NCI-H1694 treated with DMSO at 0.1 percent for 48 hours (cell line): ENCODE results near the gene SLC13A5.
"Not testable (repeated sequence)": the region's sequence is repeated elsewhere in the genome, so short reads cannot be mapped to it uniquely, and the experiment has no call there.

ENCODE experiments used
- DNase-seq: peaks from one replicate; lab custom pipeline; 2025; lab: John Stamatoyannopoulos, UW

The SLC13A5 gene

DNA sequence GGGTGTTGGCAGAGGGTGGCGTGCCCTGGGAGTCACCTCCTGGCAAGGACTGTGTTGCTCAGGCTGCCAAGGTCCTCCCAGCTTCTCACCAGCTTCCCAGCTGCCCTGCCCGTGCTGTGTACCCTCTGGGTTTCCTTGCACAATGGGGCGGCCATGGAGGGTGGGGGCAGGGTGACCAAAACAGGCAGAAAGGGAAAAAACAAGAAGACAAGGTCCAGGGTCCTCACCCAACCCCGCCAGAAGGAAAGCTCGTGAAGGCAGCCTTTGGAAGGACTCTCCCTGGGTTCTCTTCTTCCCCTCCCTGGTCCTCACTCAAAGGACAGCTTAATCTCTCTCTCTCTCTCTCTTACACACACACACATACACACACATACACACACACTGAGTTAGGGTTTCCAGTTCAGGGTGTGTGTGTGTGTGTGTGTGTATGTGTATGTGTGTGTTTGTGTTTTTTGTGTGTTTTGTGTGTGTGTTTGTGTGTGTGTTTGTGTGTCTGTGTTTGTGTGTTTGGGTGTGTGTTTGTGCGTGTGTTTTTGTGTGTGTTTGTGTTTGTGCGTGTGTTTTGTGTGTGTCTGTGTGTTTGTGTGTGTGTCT lies 2.0 kb downstream of the SLC13A5 start:
- DNase-seq, result no peak

DNA sequence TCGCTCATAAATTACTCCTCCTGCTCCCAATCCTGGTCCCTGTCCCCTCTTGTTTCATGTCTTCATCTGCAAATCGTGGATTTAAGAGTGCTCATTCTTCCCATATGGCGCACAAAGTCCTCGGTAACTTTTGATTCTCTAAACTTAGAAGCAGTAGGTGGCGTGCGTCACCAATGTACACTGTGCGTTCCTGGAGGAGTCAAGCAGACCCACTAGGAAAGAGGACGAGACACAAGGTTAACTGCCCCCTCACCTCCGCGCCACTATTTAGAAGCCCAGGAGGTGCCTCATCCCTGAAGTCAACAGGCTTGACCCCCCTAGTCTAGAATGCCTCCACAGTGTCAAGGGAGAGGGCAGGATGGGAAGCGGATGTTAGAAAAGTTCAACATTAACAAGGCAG lies 2.9 kb downstream of the SLC13A5 start:
- no peak for DNase-seq

DNA sequence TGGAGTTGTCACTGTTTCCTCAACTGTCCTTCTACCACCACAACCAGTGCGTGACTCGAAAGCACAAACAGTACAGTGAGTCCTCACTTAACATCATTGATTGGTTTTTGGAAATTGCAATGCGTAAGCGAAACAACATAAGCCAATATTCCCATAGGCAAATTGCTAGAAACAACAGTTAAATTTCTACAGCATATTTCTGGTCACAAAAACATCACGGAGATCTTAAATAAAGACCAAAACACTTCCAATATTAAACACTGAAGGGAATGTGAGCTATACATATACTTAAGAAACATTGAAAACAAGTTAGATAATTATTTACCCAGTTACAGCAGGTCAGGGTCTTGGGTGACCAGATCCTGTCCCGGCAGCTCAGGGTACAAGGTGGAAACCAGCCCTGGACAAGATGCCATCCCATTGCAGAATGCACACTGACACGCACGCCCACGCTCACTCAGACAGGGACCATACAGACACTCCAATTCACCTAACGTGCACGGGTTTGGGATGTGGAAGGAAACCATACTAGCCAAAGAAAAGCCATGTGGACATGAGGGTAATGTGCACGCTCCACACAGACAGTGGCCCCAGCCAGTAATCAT lies 4.7 kb downstream of the SLC13A5 start:
- no peak for DNase-seq

DNA sequence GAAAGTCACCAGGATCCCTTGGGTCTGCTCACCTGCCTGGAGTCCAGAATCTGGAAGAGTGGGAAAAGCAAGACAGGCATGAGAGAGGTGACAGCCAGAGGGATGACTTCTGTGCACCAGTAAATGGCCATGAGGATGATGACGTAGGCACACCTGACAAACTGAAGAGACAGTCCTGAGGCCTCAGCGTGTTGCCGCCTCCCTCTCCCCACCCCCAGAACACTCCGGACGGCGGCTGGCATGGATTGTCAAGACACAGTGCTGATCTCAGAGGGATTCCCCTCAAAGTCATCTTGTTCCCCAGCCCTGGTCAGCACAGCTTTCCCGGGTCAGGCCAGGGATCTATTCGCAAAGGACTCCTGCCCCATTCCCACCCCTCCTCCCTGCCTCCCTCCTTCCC lies 6.2 kb downstream of the SLC13A5 start:
- no peak for DNase-seq

DNA sequence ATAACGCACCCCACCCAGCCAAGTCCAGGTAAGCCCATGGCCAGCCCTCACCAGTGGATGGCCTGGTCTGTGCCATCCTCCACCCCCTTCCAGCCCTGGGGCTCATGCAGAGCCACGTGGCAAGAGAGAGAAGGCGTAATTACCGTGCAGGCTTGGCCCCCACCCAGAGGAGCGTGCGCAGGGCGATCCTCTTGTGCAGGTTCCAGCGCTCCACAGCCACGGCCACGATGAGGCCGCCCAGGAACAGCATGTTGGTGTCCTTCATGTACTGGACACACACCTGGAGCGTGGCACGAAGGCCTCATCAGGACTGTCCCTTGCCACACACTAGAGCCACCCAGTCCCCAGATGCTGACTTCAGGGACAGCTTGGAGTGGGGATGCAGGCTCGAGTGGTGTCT lies 6.7 kb downstream of the SLC13A5 start:
- no peak for DNase-seq

DNA sequence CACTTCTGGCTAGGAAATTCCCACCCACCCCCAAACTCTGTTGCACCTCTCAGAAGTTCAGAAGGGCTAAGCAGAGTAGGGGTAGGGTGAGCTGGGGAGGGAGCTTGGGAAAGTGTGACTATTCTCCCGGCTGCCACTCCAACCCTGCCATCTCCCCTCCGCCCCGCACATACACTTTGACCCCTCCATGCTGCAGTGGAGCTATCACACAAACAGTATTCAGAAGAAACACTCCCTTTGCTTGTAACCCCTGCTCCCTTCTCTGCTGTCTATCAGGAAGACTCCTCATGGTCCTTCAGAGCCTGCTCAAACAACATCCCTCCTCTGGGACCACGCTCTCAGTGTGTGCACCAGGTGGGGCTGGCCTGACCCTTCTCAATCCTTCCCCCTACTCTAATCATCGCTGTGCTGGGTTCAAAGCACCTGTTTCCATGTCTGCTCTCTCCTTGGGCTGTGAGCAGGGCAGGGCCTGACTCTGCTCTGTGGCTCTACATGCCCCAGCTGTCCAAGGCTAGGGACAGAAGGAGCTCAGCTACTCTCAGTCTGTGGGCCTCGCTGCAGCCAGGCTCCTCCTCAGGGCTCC lies 8.6 kb downstream of the SLC13A5 start:
- DNase-seq, result no peak

DNA sequence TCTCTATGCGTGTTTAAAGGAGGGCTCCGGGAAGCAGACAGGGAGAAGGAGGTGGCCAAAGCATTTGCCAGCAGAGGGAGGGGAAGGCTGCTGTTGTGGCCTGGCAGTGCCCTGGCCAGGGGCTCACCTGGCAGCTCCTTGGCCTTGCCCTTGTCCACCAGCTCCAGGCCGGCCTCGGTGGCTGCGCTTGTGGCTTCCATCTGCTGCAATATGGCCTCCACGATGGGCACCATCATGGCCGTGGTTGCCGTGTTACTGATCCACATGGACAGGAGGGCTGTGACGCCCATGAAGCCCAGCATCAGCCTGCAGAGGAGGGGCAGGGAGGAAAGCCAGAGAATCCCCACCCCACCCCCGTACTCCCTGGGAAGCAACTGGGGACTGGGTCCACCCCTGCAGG lies 9.4 kb downstream of the SLC13A5 start:
- no peak for DNase-seq

DNA sequence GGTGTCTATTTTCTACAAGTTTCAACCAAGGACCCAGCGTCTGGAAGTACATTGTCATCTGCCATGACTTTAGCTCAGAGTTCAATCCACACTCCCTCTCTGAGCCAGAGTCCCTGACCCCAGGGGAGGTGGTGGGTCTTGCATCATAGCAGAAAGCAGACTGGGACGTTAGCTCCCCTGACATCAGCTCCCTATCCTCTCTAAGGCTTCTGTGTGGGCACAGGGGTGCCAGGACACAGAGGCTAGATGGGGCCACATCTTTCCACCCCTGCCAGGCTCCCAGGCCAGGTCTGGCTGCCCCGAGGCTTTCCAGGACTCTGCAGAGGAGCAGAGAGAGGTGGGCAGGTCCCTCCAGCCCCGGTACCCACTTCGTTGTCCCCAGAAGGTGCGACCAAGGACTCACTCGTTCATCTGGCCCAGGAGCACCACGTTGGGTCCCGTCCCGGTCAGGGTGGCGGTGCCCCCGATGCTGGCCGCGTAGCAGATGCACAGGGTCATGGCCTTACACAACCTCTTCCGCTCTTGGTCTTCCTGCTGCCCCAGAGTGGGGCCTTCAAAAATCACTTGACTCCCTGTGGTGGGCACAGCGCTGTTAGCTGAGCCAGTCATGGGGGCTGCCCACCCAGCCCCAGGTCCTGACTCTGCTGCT lies 10.5 kb downstream of the SLC13A5 start:
- DNase-seq, result no peak

DNA sequence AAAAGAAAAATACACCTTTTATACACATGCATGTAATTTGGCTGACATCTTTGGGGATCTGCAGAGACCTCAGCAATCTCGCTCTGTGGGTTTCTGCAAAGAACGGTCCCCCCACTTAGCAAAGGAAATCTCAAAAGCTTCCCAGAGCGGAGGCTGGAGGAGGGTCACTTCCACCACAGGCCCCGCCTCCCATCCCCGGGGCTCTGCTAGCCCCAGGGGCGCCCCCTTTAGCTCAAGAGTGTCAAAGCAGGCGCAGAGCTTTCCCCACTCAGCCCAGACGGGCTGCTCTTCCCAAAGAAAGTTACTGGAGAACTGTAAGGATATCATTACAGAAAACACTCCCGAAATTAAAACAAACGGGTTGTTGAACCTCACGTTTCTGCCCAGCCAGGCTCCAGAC lies 11.4 kb downstream of the SLC13A5 start:
- DNase-seq, result peak; percentile 3

DNA sequence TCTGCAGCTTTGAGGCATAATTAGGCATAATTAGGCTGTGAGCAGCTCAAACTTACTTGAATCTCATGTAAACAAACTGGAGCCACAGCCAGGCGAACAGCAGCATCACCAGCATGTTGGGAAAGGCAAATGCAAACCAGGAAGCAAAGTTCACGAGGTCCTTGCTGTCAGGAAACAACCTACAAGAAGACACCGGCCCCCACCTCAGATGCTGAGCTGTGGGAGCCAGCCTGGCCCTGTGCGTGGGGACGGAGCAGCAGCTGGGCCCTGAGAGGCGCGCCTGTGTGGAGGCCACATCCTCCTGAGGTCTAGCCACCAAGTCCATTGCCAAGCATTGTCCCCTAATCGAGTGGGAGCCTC lies 12.2 kb downstream of the SLC13A5 start:
- DNase-seq, result no peak

DNA sequence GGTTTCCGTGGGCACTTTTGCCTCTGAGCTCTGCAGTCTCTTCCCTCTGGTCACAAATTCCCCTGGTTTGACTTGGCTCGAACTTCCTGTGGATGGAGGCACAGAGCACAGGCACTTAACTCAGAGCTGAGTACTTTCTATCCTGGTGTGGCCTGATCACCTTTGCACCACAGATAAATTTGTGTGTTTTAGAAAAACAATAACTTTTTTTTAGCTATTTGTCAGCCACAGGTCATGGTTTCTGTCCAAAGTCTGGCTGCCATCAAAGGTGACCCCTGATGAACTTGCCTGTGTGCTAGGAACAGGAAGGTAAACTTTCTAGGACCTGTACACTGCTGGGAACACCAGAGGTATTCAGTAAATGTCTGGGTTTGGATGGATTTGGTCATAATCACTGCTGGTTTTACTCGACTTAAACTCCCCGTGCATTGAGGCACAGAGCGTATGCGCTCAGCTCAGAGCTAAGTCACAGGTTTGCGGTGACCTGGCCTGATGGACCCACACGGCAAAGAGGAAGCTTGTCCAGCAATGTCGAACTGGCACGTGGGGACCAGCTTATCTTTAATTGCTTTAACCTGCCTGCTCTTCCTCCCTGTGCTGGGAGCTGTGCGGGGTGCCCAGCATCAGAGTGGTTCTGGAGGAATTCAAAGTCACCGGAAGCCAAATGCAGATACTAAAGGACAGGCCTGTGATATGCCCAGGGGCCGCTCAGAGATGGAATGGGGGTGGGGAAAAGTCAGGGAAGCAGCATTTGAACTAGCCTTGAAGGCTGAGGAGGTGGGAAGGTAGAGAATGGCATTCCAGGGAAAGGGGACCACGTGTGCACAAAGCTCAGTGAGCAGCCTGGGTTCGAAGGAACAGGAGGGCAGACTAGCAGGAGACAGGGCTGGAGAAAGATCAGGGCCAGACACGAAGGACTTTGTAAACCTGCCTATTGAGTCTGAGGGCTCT lies 12.9 kb downstream of the SLC13A5 start:
- no peak for DNase-seq

DNA sequence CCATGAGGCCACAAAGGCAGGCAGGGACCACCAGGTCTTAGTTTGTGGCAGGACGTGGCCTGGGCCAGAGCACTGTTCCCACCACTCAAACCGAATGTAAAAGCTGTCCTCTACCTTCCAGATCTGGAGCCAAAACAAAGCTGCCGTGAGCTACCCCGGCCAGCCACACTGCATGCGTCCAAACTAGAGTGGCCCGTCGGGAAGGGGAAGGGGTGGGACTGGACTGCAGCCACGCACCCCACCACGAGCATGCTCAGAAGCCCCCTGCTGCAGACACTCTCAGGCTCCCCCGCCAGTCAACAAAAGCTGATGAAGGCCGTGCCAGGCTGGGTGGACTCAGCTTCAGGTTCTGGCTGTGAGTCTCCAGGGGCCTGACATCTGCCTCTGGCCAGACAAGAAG lies 15.2 kb downstream of the SLC13A5 start:
- DNase-seq, result no peak

DNA sequence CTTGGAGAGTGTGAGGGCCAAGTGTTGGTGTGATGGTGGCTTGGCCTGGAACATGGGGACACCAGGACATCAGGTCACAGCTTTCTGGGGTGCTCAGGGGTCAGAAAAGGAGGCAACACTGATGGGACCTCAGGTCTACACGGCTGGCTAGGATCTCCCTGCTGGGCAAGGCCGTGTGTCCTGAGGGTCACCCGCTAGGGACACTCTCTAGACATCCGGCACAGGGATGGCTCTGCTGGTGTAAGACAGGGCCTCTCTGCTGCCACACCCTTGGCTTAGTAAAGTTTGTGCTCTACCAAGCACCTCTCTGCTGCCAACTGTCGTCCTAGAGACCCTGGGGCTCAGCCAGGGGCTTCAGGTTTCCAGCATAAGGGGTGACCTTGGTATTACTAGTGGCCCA lies 16.3 kb downstream of the SLC13A5 start:
- DNase-seq, result no peak

DNA sequence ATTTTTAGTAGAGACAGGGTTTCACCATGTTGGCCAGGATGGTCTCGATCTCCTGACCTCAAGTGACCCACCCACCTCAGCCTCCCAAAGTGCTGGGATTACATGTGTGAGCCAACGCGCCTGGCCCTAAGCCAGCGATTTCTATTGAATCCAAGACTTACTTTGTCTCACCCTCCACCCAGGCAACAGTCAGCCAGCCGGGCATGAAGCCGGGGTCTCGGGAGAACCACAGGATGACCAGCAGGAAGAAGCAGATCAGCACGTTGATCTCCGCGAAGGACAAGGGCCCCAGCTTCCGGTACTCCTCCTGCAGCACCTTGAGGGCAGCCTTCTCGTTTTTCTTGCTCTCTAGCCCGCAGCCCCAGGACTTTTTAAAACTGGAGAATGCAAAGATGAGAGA lies 17.6 kb downstream of the SLC13A5 start:
- DNase-seq, result no peak

DNA sequence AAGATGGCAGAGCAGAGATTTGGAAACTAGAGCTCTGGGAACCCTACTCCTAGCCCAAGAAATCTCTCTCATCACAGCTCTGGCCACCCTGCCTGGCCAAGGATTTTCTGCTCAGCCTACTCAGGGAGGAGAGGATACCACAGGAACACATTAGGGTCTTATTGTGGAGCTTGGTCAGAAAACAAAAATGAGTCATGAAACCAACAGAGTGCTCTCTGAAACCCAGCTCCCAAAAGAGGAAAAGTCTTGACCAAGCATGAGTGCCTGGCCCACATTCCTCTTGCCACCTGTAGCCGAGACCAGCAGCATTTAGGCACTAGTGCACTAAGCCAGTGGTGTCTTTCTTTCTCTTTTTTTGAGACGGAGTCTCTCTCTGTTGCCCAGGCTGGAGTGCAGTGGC lies 18.1 kb downstream of the SLC13A5 start:
- no peak for DNase-seq

DNA sequence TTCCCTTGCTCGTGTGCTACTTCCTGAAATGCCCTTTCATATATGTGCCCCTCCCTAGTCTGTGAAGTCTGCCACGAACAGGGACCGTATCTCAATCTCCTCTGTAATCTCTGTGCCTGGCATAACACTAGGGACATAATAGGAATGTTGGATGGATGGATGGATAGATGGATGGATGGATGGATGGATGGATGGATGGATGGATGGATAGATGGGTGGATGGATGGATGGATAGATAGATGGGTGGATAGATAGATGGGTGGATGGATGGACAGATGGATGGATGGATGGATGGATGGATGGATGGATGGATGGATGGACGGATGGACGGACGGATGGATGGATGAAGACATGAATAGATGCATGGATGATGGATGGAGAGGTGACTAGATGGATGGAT lies 21.2 kb downstream of the SLC13A5 start:
- not testable (repeated sequence) for DNase-seq

DNA sequence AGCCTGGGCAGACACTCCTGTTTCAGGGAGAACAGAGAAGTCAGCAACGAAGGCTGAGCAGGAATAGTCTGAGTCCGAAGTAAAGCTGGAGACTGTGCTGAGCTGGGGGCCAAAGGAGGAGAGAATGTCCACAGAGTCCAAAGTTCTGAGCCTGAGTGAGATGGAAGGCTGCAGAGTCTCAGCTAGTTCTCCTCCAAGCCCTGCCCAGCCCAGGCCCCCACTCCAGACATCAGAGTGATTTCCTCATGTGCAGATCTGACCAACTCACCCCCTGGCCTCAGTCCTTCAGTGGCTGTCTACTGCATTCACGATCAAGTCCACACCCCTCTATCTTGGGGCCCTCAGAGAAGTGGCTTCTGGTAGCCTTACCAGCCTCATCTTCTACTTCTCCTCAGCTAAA lies 21.6 kb downstream of the SLC13A5 start:
- DNase-seq, result no peak

DNA sequence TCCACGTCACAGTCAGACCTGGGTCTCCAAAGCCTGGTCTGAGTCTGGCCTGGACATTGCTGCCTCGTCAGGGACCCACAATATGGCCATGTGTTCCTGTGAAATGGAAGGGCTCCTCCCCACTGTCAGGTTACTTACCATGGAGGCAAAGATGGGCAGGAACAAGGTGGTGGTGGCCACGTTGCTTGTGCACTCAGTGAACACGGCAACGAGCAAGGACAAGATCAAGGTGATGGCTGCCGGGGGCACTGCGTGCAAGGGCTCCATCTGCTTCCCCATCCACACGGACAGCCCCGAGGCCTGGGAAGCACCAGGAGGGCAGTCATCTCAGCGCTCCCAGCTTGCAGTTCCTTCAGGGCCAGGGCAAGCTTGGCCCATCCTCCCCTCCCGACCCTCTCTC lies 22.5 kb downstream of the SLC13A5 start:
- DNase-seq, result no peak

DNA sequence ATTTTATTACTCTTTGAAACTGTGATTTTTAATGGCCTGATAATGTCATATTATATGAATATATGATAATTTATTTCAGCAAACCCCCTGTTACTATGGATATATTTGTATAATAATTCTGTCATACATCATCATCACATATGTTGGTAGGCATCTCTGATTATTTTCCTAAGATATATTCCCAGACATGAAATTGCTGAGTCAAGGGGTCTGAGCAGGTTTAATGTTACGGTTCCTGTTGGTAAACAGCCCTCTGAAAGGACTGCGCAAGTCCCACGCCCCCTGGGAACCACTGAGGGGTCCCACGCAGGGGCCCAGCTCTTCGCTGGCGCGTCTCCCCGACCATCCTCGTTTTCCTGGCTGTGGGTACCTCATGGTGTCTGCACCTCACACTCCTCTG lies 24.2 kb downstream of the SLC13A5 start:
- DNase-seq, result no peak

DNA sequence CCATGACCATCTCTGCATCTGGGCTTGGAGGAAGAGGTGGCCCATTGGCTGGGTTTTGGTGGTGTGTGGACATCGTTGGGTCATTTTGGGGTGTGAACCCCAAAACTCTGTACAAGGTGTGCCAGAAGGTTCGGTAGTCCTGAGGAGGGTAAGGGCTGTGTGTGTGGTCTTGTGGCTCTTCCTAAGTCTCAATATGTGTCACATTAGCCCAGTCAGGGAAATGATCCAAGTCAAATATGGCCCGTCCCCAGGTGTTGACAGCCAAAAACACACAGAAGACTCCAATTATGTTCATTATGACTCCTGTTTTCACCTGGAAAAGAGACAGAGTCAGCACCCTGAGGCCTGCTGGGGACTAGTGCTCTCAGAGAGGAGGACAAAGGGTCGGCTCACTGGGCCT lies 27.1 kb downstream of the SLC13A5 start:
- no peak for DNase-seq

DNA sequence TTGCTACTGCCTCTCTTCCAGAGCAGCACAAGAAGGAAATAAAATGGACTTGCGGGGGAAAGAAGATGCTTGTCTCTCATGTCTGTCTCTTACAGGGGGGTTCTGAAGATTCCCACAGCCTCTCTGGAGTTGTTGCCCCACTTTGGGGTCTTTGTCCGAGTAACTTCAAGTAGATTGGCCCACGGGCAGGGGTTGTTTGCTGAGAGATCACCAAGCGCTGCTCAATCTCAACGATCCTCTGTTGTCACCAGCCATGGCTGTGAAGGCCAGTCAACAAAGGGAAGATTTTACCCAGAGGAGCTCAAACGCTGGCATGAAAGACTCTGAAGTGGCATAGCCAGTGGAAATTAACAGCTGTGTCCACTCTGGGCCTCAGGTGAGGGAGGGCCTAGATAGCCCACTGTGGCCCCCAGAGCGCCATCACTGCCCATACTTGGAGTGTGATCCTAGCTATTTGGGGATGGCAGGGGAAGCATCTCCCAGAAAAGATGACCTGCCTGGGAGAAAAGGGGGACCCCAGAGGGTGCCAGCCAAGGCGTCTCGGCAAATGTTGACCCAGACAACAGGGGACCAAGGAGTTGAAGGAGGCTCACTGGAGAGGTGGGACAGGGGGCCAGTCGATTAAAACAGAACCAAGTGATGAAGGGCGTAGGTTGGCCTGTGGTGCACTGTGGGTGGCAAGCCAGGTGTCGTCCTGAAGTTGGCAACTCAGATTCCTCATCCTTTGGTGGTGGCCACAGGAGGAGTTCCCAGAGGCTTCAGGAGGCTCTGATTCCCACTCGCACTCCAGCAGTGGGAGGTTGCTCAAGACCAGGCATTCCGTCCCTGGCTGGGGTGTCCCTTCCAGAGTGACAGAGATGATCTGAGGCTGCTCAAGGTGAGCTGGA lies 28.0 kb downstream of the SLC13A5 start:
- no peak for DNase-seq

DNA sequence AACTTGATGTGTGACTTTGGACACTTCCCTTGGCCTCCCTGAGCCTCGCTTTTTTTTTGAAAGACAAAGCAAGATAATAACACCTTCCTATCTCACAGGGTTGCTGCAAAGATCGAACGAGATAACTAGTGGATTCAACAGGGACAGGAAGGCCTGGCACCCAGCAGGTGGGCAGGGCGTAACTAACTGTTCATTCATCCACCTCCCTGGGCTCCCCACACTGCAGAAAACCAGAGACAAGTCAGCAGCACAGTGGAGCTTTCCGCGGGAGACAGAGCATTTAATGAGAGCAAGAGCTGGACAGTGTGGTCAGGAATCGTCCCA lies 28.7 kb downstream of the SLC13A5 start:
- no peak for DNase-seq
